Left lobe of liver (tissue), 2 donors: ENCODE measurements around the gene SNTB2. TPM values are rescaled to one million over a fixed set of nuclear protein-coding genes. Genes with fewer than 3 reads are reported as not detected.
"Not testable (repeated sequence)": the region's sequence is repeated elsewhere in the genome, so short reads cannot be mapped to it uniquely, and the experiment has no call there.

Experiments used
- ATAC-seq: fragments of 200-7000 bp; cut with Tn5 transposase; one replicate; pipeline ENCODE4 v1.9.1; 2020; ENCODE audit warnings: mild to moderate bottlenecking, moderate library complexity
- DNase-seq: peaks from one replicate; pipeline ENCODE4 v3.0.0-alpha.2; 2020; ENCODE audit warnings: low spot score
- total RNA-seq: library from RNA; stranded (reverse); gene quantifications from one replicate; pipeline ENCODE4 v1.2.1, GENCODE V29; 2021
- donor health status: DM: no; HTN: no; CAD: no; lungs with moderate emphysema.
- donor health status: DM: no; HTN: yes; CAD: no.

SNTB2 gene
- total RNA-seq, 1 donor from 2014 or later: 11.6 TPM

DNA sequence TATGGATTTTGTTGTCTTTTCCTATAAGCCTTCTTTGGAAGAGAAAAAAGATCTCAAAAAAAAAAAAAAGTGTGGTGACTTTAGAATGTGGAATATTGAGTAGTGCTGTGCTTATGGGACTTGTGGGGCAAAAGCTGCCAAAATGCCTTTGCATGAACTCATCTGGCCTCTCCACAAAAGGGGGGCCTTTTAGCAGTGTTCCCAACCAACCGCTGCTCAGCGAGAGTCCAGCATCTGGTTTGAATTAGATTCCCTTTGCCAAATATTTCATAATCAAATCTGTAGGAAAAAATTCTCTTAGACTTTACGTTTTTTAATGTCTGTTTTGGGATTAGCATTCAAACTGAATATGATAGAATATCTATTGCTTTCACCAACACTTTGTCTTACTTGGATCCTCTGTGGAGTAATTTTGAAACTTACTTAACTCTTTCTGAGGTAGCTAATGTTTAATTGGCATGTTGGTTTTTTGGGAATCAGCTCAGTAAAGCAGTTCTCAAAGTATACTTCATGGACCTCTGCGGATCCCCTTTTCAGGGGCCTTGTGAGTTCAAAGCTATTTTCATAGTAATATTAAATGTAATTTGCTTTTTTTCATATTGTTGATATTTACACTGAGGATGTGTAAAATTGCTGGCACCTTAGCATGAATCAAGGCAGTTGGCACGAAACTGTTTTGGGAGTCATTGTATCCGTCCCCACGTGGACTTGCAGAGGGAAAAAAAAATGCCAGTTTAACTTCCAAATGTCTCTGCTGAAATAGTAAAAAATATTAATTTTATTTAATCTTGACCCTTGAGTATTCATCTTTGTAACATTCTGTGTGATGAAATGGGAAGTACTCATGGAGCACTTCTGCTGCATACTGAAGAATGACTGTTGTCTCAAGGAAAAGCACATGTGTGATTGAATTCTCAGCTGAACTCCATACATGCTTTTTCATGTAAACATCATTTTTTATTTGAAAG lies 89.5 kb downstream of the SNTB2 start:
- no peak for DNase-seq

DNA sequence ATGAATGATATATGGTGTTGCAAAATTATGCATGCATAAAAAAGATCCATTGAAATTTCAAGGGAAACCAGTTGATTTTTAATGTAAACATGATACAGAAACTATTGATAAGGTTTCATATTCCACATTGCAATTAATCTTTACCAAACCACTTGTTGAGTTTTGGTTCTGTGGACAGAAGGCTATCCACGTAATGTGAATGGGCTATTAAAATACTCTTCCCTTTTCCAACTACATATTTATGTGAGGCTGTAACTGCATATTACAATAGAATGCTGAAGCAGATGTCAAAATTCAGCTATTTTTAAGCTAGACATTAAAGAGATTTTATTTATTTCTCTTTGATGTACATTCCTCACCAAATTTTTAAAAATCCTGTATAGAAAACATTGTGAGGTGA lies 90.4 kb downstream of the SNTB2 start:
- ATAC-seq (no peak), DNase-seq (no peak)

More for the DNA sequence above, 89.5 kb downstream of the SNTB2 start:
- ATAC-seq: peak; percentile 41

- ATAC-seq (no peak), DNase-seq (no peak)
Measured at GRCh38 chr16:69283851-69284250, 96.9 kb downstream of the SNTB2 start.

GRCh38 chr16:69285240-69285639 lies 98.3 kb downstream of the SNTB2 start:
- ATAC-seq: no peak

DNA sequence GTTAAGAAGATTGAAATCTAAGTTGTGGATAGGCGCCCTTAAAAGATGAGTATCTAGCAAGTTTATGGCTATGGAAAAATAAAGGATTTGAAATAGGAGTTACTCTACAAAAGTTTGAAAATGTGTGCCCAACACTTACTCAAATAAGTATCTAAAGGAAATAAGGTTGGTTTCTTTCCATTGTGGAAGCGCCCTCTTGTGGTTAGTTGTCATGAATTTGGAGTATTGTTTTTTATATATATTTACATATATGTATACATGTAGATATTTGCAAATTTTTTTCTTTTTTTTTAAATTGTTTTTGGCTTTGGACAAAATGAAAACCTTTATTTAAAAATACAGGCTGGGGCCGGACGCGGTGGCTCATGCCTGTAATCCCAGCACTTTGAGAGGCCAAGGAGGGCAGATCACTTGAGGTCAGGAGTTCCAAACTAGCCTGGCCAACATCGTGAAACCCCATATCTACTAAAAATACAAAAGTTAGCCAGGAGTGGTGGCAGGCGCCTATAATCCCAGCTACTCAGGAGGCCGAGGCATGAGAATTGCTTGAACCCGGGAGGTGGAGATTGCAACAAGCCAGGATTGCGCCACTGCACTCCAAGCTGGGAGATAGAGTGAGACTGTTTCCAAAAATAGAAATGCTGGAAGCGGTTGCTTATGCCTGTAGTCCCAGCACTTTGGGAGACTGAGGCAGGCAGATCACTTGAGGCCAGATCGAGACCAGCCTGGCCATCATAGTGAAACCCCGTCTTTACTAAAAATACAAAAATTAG lies 100.2 kb downstream of the SNTB2 start:
- peak; percentile 69 for DNase-seq
- peak; percentile 88 for ATAC-seq

More at GRCh38 chr16:69285240-69285639, 98.3 kb downstream of the SNTB2 start:
- DNase-seq: no peak

GRCh38 chr16:69291657-69292056 lies 104.7 kb downstream of the SNTB2 start:
- ATAC-seq, DNase-seq: not testable (repeated sequence)

DNA sequence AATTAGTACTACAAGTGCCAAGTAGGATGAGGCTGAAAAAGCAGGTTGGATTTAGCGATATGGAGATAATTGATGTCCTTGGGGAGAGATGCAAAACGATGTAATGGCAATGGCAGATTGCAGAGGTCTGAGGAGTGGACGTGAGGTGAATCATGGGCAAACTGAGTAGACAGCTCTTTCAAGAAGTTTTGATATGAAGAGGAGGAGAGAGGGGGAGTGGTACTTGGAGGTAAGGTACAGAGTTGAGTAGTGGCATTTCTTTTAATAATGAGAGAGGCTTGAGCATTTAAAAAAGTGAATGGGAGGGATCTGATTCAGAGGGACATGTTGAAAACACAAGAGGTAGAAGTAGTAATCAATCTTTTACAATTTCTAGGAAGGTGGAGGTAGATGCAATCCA lies 106.4 kb downstream of the SNTB2 start:
- no peak for DNase-seq

DNA sequence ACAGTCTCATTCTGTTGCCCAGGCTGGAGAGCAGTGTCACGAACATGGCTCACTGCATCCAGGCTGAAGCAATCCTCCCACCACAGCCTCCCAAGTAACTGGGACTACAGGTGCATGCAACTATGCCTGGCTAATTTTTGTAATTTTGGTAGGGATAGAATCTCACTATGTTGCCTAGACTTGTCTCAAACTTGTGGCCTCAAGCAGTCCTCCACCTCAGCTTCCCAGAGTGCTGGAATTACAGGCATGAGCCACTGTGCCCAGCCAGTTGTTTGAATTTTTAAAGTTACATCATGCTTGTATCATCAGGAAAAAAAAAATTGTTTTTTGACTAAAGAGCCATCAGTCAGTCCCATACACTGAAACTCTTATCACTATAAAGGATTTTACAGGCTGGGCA lies 107.1 kb downstream of the SNTB2 start:
- ATAC-seq (no peak), DNase-seq (no peak)

More for the DNA sequence above, 106.4 kb downstream of the SNTB2 start:
- no peak for ATAC-seq

DNA sequence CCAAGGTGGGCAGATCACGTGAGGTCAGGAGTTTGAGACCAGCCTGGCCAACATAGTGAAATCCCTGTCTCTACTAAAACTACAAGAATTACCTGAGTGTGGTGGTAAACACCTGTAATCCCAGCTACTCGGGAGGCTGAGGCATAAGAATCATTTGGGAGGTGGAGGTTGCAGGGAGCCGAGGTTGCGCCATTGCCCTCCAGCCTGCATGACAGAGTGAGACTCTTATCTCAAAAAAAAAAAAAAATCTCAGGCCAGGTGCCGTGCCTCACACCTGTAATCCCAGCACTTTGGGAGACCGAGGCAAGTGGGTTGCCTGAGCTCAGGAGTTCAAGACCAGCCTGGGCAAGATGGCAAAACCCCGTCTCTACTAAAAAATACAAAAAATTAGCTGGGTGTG lies 109.8 kb downstream of the SNTB2 start:
- DNase-seq, ATAC-seq: not testable (repeated sequence)

GRCh38 chr16:69298261-69298660 lies 111.3 kb downstream of the SNTB2 start:
- ATAC-seq (no peak), DNase-seq (no peak)

DNA sequence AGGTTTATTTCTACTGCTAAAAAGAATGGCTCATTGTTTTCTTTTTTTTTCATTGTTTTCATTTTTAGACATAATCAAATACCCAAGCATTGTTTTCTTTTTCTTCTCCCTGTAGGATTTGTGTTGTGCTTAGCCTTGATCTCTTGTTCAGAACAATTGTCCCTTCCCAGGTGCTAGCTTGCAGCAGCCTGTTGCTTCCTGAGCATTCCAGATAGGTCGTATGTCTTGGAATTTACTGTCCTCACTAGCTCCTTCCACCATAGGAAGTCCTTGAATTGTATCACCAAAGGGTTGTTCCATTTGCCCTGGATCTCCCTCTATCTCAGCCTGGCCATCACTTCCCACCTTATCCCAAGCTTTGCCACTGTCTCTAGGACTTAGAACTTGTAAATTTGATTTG lies 114.2 kb downstream of the SNTB2 start:
- DNase-seq (no peak), ATAC-seq (no peak)

DNA sequence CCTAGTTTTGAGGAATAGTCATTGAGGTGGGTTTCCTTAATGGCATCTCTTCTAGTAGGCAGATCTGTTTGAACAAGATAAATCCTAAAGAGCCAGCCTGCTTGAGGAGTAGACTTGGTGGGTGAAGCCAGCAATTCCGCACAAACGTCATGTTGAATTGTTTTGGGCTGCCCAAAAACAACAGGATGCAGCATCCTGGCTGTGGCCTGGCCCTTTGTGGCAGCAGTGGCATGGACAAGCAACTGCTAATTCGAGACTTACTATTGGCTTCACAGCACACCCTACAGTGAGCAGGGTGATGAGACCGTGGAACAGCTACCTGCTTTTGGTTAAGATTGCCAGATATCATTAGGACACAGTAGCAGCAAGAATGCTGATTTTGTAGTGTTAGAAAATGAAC lies 114.9 kb downstream of the SNTB2 start:
- DNase-seq: no peak

GRCh38 chr16:69302301-69302700 lies 115.3 kb downstream of the SNTB2 start:
- DNase-seq (no peak), ATAC-seq (no peak)

More for the DNA sequence above, 114.9 kb downstream of the SNTB2 start:
- ATAC-seq: no peak

GRCh38 chr16:69306031-69306430 lies 119.1 kb downstream of the SNTB2 start:
- DNase-seq (no peak), ATAC-seq (no peak)

- ATAC-seq (no peak), DNase-seq (no peak)
Measured at GRCh38 chr16:69307091-69307490, 120.1 kb downstream of the SNTB2 start.

DNA sequence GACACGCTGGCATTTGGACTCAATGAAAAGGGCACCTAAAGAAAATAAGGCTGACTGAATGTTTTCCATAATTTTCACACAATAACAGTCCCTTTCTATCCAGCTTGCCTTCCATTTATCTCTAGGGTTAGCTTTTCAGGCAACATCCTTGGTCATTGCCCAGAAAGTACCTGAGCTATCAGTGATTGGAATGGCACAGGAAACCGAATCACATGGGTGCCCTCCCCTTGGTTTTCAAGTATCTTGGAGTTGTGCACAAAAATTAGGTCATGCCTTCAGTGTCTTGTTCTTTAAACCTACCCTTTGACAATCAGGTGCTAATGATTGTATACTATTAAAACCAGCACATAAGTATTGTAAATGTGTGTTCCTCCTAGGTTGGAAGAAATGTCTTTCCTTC lies 120.9 kb downstream of the SNTB2 start:
- no peak for ATAC-seq
- DNase-seq: no peak

DNA sequence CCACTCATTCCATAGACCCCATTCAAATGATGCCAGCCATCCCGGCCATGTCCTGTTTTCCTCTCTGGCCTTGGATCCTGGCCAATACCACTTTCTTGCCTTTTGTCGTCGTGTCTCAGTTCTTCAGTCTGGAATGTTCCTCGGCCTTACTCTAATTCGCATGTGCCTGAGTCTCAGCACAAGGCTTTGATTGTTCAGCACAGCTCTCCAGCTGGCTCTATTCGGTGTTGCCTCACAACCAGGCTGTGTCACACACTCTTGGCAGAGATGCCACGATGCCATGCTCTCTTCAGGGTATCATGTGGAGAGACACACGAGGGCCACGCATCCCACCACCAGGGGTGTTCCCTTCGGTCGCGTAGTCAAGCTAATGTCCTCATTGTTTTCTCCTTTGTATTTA lies 122.4 kb downstream of the SNTB2 start:
- DNase-seq (no peak), ATAC-seq (no peak)

- peak; percentile 90 for ATAC-seq
- peak; percentile 97 for DNase-seq
Measured at GRCh38 chr16:69310653-69311532, 123.9 kb downstream of the SNTB2 start, which contains the start of gene VPS4A. Gene VPS4A, plus strand, starts transcription at chr16:69311350. Its CDS starts 162 bp downstream, at chr16:69311512.

GRCh38 chr16:69311533-69312387 lies 124.8 kb downstream of the SNTB2 start:
- ATAC-seq: peak; percentile 38
- DNase-seq: no peak

DNA sequence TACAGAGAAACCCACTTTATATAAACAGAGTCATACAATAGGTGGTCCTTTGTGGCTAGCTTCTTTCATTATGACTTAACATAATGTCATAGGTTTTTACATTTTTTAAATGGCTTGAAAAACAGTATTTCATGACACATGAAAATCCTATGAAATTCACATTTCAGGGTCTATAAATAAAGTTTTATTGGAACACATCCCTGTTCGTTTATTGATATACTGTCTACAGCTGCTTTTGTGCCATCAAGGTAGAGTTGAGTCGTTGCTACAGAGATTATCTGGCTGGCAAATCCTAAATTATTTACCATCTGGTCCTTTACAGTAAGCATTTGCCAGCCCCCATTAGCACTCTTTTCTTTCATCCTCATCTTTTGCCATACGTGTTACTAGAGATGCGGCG lies 126.5 kb downstream of the SNTB2 start:
- DNase-seq (no peak), ATAC-seq (no peak)
